HepG2 (cell line): ENCODE results near the gene CNEP1R1.

Experiments
- DR1 ChIP-seq: sonication (generic); formaldehyde crosslinking; IDR thresholded peaks from 2 replicates; pipeline ENCODE4 v1.8.0; 2021; ENCODE audit warnings: mild to moderate bottlenecking, missing genetic modification reagents, inconsistent platforms
- FOXA1 ChIP-seq, 2 experiments: fragments of 450-650 bp in 1 of 2; sonication (generic) in 1 of 2; formaldehyde crosslinking in 1 of 2; IDR thresholded peaks; 2 replicates each; pipeline versions ENCODE4 v1.4.0 to v1.6.1; 2016 to 2020; ENCODE audit warnings: missing genetic modification reagents in 1 of 2
- RAD51 ChIP-seq: fragments of 450-650 bp; IDR thresholded peaks from 2 replicates; pipeline ENCODE4 v1.6.1; 2016; ENCODE audit warnings: borderline replicate concordance
- ZNF331 ChIP-seq: sonication (generic); formaldehyde crosslinking; IDR thresholded peaks from 2 replicates; pipeline ENCODE4 v1.4.0; 2020; ENCODE audit warnings: missing genetic modification reagents
- ZNF747 ChIP-seq: sonication (generic); formaldehyde crosslinking; IDR thresholded peaks from 2 replicates; pipeline ENCODE4 v1.8.1; 2023; ENCODE audit warnings: missing genetic modification reagents, mild to moderate bottlenecking, borderline replicate concordance
- ZNF83 ChIP-seq: sonication (generic); formaldehyde crosslinking; IDR thresholded peaks from 2 replicates; pipeline ENCODE4 v1.4.0; 2020; ENCODE audit warnings: missing genetic modification reagents, mild to moderate bottlenecking, borderline replicate concordance
- TF ChIP-seq, protein P1 (sequence below): sonication (generic); formaldehyde crosslinking; IDR thresholded peaks from 2 replicates; pipeline ENCODE4 v1.5.0; 2020; ENCODE audit warnings: mild to moderate bottlenecking, missing genetic modification reagents, moderate library complexity
- TF ChIP-seq, protein P2 (sequence below): IDR thresholded peaks from 2 replicates; pipeline ENCODE4 v1.6.1; 2016; ENCODE audit warnings: missing compliant biosample characterization, missing genetic modification reagents, borderline replicate concordance

DNA sequence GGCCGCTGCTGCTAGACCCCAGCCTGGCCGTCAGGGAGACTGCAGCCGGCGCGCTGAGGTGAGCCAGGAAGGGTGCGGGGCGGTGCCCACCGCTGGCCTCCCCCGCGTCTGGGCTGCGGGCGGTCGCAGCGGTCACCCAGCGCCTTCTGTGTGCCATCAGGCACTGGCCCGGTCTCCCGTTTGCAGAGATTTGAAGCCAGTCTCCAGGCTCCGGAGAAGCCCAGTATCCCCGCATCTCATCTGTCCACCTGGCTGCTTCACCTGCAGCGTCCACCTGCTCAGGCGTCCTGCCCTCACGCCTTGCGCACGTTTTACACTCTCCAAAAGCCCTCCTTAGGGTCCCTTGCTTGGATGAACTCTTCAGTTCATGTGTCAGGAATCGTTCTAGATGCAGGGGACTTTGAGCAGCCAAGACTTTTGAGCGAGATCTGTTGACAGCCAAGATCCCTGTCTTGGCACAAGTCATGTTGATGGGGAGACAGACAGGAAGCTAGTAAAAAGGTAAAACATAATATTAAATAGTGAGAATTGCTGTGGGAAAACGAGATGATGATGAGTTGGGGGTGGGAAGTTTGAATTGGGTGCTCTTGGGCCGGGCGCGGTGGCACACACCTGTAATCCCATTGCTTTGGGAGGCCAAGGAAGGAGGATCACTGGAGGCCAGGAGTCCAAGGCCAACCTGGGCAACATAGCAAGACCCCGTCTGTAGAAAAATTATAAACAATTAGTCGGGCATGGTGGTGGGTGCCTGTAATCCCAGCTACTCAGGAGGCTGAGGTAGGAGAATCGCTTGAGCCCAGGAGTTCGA is 41.7 kb downstream of the CNEP1R1 start:
- TF ChIP-seq, protein P1, sequence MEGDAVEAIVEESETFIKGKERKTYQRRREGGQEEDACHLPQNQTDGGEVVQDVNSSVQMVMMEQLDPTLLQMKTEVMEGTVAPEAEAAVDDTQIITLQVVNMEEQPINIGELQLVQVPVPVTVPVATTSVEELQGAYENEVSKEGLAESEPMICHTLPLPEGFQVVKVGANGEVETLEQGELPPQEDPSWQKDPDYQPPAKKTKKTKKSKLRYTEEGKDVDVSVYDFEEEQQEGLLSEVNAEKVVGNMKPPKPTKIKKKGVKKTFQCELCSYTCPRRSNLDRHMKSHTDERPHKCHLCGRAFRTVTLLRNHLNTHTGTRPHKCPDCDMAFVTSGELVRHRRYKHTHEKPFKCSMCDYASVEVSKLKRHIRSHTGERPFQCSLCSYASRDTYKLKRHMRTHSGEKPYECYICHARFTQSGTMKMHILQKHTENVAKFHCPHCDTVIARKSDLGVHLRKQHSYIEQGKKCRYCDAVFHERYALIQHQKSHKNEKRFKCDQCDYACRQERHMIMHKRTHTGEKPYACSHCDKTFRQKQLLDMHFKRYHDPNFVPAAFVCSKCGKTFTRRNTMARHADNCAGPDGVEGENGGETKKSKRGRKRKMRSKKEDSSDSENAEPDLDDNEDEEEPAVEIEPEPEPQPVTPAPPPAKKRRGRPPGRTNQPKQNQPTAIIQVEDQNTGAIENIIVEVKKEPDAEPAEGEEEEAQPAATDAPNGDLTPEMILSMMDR (CRISPR knock-in tag), result no peak
- TF ChIP-seq ZNF331 (CRISPR knock-in tag) (no peak), FOXA1 (IDR thresholded peaks at IDR 0.05) (no peak), FOXA1 (CRISPR knock-in tag; IDR thresholded peaks at IDR 0.05) (no peak), RAD51 (no peak), ZNF83 (CRISPR knock-in tag) (no peak), DR1 (CRISPR knock-in tag) (0 out of 2 replicates have a peak, but pooled peaks have one; percentile 21), ZNF747 (CRISPR knock-in tag) (no peak)
- TF ChIP-seq, protein P2, sequence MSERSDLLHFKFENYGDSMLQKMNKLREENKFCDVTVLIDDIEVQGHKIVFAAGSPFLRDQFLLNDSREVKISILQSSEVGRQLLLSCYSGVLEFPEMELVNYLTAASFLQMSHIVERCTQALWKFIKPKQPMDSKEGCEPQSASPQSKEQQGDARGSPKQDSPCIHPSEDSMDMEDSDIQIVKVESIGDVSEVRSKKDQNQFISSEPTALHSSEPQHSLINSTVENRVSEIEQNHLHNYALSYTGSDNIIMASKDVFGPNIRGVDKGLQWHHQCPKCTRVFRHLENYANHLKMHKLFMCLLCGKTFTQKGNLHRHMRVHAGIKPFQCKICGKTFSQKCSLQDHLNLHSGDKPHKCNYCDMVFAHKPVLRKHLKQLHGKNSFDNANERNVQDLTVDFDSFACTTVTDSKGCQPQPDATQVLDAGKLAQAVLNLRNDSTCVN (CRISPR knock-in tag), result no peak
